ENCODE measurements around the gene NOS3.

Gene NOS3

DNA sequence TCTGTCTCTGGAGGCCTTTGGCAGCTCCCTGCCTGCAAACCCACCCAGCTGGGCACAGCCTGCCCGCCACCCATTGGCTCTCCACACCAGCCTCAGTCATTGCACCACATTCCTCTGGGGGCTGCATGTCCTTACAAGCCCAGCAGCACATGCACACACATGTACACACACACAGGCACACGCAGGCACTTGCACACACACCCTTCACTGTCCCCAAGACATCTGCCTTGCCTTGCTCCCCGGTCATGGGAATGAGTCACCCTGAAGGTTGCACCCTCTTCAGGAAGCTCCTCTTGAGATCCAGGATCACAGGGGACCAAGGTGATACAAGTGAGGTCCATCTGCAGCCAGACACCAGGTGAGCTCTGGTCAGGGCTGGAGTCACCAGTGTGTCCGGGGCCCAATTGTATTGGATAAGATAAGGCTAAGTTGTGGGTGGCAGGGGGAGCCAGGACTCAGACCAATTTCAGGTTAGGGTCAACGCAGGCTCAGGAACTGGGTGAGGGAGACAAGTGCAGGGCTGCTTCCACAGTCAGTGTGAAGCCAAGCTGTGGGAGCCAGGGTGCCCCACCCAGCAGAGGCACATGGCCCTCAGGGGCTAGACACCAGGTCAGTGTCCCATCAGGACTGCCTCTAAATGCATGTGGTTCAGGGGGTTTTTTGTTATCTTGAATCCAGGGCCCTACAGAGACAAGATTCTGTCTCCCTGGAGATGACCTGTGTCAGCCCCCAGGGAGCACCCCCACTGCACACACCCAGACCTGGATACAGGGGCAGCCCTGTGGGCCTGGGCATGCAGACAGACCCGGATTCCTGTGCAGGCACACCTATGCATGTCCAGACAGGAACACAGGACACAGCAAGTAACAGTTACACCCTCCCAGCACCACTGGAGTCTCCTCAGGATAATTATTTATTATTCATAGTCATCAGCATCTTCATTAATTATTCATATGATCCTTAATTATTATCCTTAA lies 46.5 kb upstream of the NOS3 start:
- peaks cover 0 to 33% (median 7%) of the 10 kb centered on the region in 5 experiments for H3K27me3 ChIP-seq (replicated peaks in 2 of 5; ENCODE audit: control insufficient read depth in 4 of 5, insufficient read depth in 5 of 5, low read length in 4 of 5)
- peaks cover 0 to 31% (median 25%) of the 10 kb centered on the region in 4 experiments for H3K4me1 ChIP-seq (ENCODE audit: control extremely low read depth in 1 of 4, control insufficient read depth in 4 of 4, insufficient read depth in 4 of 4, low read length in 3 of 4)
- no peak overlapping the region for H3K4me3 ChIP-seq (ENCODE audit: control insufficient read depth in 1 of 7, extremely low read depth in 1 of 7, insufficient read depth in 4 of 7, low read depth in 2 of 7, low read length in 6 of 7)
- no peaks in the 10 kb centered on the region for H3K9me3 ChIP-seq (ENCODE audit: control extremely low read depth in 1 of 5, control insufficient read depth in 4 of 5, insufficient read depth in 2 of 5, low read depth in 1 of 5, low read length in 4 of 5)
- no peak overlapping the region for H3K27ac ChIP-seq (ENCODE audit: insufficient read depth in 1 of 2, low read depth in 1 of 2, low read length in 2 of 2, poor library complexity in 1 of 2, severe bottlenecking in 2 of 2)
- ChIA-PET CTCF (interaction anchor here (1.0 to 1.9 kb wide), 4 partner anchors 9 to 46 kb away, joined by 3 to 5 read pairs (median 4); no protein-coding TSS in a partner anchor), POLR2A (no interaction called here)
- no peak for DNase-seq
- no peaks in the 10 kb centered on the region for H3K36me3 ChIP-seq (ENCODE audit: control insufficient read depth in 4 of 4, insufficient read depth in 4 of 4, low read length in 3 of 4)
- WGBS (ENCODE audit: insufficient coverage), result 99% methylated on average over 6 of the region's 6 CpGs

DNA sequence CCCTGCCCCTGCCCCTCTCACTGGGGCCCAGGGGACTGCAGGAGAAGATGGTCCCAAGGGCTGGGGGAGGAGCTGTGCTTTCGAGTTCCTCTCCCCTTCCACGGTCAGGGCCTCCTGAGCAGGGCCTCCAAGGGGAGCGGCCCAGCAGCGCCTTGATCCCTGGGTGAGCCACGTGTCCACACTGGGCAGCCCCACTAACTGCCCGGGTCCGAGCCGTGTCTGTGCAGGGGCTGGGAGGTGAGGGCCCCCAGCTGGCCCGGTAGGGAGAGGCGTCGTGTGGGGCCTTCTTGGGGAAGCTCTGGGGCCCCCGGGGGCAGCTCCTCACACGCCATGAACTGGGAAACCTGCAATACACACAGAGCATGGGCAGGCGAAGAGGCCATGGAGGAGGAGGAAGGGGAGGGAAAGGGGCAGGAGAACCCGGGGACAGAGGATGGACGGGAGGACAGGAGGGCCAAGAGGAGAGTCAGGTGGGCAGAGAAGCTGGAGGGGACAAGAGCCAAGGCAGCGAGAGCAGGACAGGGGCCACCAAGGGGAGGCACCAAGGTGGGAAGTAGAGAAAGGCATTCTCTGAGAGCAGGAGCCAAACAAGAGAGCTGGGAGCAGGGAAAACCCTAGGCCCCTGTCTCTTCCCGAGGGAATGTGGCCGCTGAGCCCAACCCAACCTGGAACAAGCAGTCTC lies 45.5 kb upstream of the NOS3 start:
- WGBS (ENCODE audit: insufficient coverage), result 50% methylated on average over 17 of the region's 19 CpGs
- ChIA-PET CTCF (interaction anchor here (1.1 to 2.0 kb wide), 3 partner anchors 9 to 47 kb away, joined by 3 to 10 read pairs (median 3); no protein-coding TSS in a partner anchor), POLR2A (no interaction called here)
- Histone ChIP-seq H3K4me3 (ENCODE audit: control insufficient read depth in 1 of 7, extremely low read depth in 1 of 7, insufficient read depth in 4 of 7, low read depth in 2 of 7, low read length in 6 of 7) (no peak overlapping the region), H3K9me3 (ENCODE audit: control extremely low read depth in 1 of 5, control insufficient read depth in 4 of 5, insufficient read depth in 2 of 5, low read depth in 1 of 5, low read length in 4 of 5) (no peaks in the 10 kb centered on the region), H3K27me3 (replicated peaks in 2 of 5; ENCODE audit: control insufficient read depth in 4 of 5, insufficient read depth in 5 of 5, low read length in 4 of 5) (peaks cover 0 to 33% (median 7%) of the 10 kb centered on the region in 5 experiments), H3K27ac (ENCODE audit: insufficient read depth in 1 of 2, low read depth in 1 of 2, low read length in 2 of 2, poor library complexity in 1 of 2, severe bottlenecking in 2 of 2) (no peak overlapping the region), H3K4me1 (ENCODE audit: control extremely low read depth in 1 of 4, control insufficient read depth in 4 of 4, insufficient read depth in 4 of 4, low read length in 3 of 4) (peaks cover 0 to 41% (median 21%) of the 10 kb centered on the region in 4 experiments), H3K36me3 (ENCODE audit: control insufficient read depth in 4 of 4, insufficient read depth in 4 of 4, low read length in 3 of 4) (no peaks in the 10 kb centered on the region)
- no peak for DNase-seq

DNA sequence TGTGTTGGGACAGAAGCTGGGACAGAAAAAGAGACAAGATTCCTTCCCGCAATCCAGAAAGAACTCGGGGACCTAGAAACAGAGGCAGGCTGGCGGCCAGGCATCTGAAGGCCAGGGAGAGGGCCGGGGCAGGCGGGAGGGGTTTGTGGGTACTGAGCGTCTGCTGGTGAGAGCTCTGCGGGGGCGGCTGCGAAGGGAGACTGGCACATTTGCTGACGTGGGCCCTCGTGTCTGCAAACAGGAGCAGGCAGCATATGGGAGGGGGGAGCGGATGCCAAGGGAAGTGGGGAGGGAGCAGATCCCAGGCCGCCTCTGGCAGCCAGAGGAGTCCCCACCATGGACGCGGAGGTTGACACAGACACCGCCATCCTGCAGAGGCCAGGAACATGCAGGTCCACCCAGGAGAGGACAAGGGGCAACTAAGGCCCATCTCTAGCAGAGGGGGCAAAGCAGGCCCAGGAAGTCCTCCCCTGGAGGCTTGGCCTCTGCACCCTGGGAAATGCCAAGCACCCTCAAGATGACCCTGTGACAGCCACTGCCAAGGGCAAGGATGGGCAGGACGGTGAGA lies 44.9 kb upstream of the NOS3 start:
- no peaks in the 10 kb centered on the region for H3K36me3 ChIP-seq (ENCODE audit: control insufficient read depth in 4 of 4, insufficient read depth in 4 of 4, low read length in 3 of 4)
- H3K27me3 ChIP-seq (replicated peaks in 2 of 5; ENCODE audit: control insufficient read depth in 4 of 5, insufficient read depth in 5 of 5, low read length in 4 of 5), result peaks cover 0 to 33% (median 7%) of the 10 kb centered on the region in 5 experiments
- ChIA-PET POLR2A (no interaction called here), CTCF (interaction anchor here (0.8 to 2.0 kb wide), 4 partner anchors 8 to 48 kb away, joined by 3 to 10 read pairs (median 3); no protein-coding TSS in a partner anchor)
- no peak for DNase-seq
- WGBS (ENCODE audit: insufficient coverage), result 95% methylated on average over 10 of the region's 17 CpGs
- H3K4me1 ChIP-seq (ENCODE audit: control extremely low read depth in 1 of 4, control insufficient read depth in 4 of 4, insufficient read depth in 4 of 4, low read length in 3 of 4), result peaks cover 0 to 42% (median 21%) of the 10 kb centered on the region in 4 experiments
- H3K4me3 ChIP-seq (ENCODE audit: control insufficient read depth in 1 of 7, extremely low read depth in 1 of 7, insufficient read depth in 4 of 7, low read depth in 2 of 7, low read length in 6 of 7), result no peak overlapping the region
- no peaks in the 10 kb centered on the region for H3K9me3 ChIP-seq (ENCODE audit: control extremely low read depth in 1 of 5, control insufficient read depth in 4 of 5, insufficient read depth in 2 of 5, low read depth in 1 of 5, low read length in 4 of 5)
- H3K27ac ChIP-seq (ENCODE audit: insufficient read depth in 1 of 2, low read depth in 1 of 2, low read length in 2 of 2, poor library complexity in 1 of 2, severe bottlenecking in 2 of 2), result no peak overlapping the region

DNA sequence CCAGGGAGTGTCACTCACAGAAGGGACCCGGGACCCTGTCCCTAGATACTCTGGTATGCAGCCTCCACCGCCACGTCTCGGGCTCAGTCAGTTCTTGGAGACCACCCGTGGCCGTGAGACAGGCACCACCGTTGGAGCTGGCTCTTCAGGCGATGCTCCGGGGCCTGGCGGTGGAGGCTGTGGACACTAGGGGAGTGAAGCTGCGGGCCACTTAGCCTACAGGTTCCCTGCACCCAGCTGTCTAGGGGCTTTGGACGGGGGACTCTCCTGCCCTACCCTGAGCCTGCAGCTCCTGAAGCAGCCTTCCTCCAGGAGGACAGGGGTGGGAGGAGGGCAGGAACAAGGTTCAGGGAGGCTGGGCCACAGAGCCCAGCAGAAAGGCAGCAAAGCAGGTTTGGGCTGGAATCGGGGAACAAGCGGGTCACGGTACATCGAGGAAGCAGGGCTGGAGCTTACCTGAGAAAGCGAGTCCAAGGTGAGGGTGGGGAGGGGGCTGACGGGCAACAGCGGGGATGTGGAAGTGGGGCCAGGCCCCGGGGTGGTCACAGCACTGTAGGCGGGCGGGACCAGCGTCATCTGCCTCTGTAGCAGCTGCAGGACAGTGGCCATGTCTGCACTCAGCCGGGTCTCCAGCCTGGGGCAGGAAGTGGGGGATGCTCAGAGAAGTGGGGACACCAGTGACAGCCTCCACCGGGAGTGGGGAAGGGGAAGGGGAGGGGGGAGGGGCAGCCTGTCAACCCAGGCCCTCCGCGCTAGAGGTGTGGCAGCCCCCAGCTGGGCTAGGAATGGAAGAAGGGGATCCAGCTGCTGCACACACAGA lies 44.2 kb upstream of the NOS3 start:
- no peaks in the 10 kb centered on the region for H3K36me3 ChIP-seq (ENCODE audit: control insufficient read depth in 4 of 4, insufficient read depth in 4 of 4, low read length in 3 of 4)
- 90% methylated on average over 22 of the region's 27 CpGs for WGBS (ENCODE audit: insufficient coverage)
- peaks cover 0 to 33% (median 7%) of the 10 kb centered on the region in 5 experiments for H3K27me3 ChIP-seq (replicated peaks in 2 of 5; ENCODE audit: control insufficient read depth in 4 of 5, insufficient read depth in 5 of 5, low read length in 4 of 5)
- POLR2A ChIA-PET, result no interaction called here
- H3K9me3 ChIP-seq (ENCODE audit: control extremely low read depth in 1 of 5, control insufficient read depth in 4 of 5, insufficient read depth in 2 of 5, low read depth in 1 of 5, low read length in 4 of 5), result no peaks in the 10 kb centered on the region
- CTCF ChIA-PET, result interaction anchor here (0.8 to 2.0 kb wide), 2 partner anchors 14 to 23 kb away, joined by 3 to 10 read pairs; no protein-coding TSS in a partner anchor
- no peak for DNase-seq
- H3K4me3 ChIP-seq (ENCODE audit: control insufficient read depth in 1 of 7, extremely low read depth in 1 of 7, insufficient read depth in 4 of 7, low read depth in 2 of 7, low read length in 6 of 7), result no peak overlapping the region
- no peak overlapping the region for H3K27ac ChIP-seq (ENCODE audit: insufficient read depth in 1 of 2, low read depth in 1 of 2, low read length in 2 of 2, poor library complexity in 1 of 2, severe bottlenecking in 2 of 2)
- H3K4me1 ChIP-seq (ENCODE audit: control extremely low read depth in 1 of 4, control insufficient read depth in 4 of 4, insufficient read depth in 4 of 4, low read length in 3 of 4), result peaks cover 0 to 39% (median 18%) of the 10 kb centered on the region in 4 experiments

DNA sequence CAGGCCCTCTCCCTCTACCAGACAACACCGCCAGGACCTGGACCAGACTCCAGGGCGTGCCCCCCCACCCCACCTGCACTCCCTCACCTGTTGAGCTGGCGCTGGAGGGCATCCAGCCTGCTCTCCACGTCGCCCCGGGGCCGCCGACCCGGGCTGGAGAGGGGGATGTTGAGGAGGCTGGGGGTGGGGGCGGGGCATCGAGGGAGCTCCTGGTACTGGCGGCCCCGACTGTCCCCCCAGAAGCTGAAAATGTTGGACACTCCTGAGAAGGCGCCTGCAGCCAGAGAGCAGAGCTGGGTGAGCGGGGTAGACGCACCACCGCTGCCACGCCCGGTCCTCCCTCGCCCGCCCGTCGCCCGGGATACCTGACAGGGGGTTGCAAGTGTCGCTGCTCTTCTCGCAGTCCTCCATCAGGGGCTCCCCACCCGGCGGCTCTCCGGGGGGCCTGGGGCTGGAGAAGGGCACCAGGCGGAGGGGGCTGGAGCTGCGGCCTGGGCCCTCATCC lies 43.5 kb upstream of the NOS3 start:
- POLR2A ChIA-PET, result no interaction called here
- 28% methylated on average over 19 of the region's 31 CpGs for WGBS (ENCODE audit: insufficient coverage)
- CTCF ChIA-PET, result interaction anchor here (1.3 to 2.0 kb wide), 2 partner anchors 13 to 49 kb away, joined by 4 to 10 read pairs; no protein-coding TSS in a partner anchor
- Histone ChIP-seq H3K27me3 (replicated peaks in 2 of 5; ENCODE audit: control insufficient read depth in 4 of 5, insufficient read depth in 5 of 5, low read length in 4 of 5) (peaks cover 0 to 33% (median 7%) of the 10 kb centered on the region in 5 experiments), H3K9me3 (ENCODE audit: control extremely low read depth in 1 of 5, control insufficient read depth in 4 of 5, insufficient read depth in 2 of 5, low read depth in 1 of 5, low read length in 4 of 5) (no peaks in the 10 kb centered on the region), H3K4me1 (ENCODE audit: control extremely low read depth in 1 of 4, control insufficient read depth in 4 of 4, insufficient read depth in 4 of 4, low read length in 3 of 4) (peaks cover 0 to 33% (median 12%) of the 10 kb centered on the region in 4 experiments), H3K36me3 (ENCODE audit: control insufficient read depth in 4 of 4, insufficient read depth in 4 of 4, low read length in 3 of 4) (no peaks in the 10 kb centered on the region), H3K4me3 (ENCODE audit: control insufficient read depth in 1 of 7, extremely low read depth in 1 of 7, insufficient read depth in 4 of 7, low read depth in 2 of 7, low read length in 6 of 7) (no peak overlapping the region), H3K27ac (ENCODE audit: insufficient read depth in 1 of 2, low read depth in 1 of 2, low read length in 2 of 2, poor library complexity in 1 of 2, severe bottlenecking in 2 of 2) (no peak overlapping the region)
- no peak for DNase-seq
